22Rv1 (cell line): ENCODE measurements around the gene CCDC86.

Source experiments
- ZFX ChIP-seq: fragments of 450-650 bp; IDR thresholded peaks from 2 replicates; pipeline ENCODE4 v1.6.1; 2017; ENCODE audit warnings: antibody characterized with exemption, borderline replicate concordance
- TF ChIP-seq, protein P1 (sequence below): fragments of 450-650 bp; IDR thresholded peaks from 2 replicates; pipeline ENCODE4 v1.5.1; 2017; ENCODE audit warnings: mild to moderate bottlenecking

DNA sequence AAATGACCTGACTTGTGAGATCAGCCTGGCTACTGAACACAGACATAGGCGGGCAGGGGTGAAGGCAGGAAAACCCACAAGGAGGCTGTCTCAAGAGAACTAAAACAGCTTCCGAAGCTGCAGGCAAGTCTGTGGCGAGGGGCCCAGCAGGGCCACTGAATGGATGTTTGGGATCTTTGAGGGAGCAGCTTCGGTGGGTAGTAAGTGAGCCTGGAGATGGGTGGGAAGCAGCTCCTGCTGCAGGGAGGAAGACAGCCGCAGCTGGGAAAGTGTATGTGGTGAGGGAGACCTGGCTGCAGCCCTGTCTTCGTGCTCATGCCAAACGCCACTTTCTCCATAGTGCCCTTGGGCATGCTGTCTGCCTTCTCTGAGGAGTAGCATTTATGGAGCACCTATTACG, 3.4 kb downstream of the CCDC86 start:
- TF ChIP-seq, protein P1, sequence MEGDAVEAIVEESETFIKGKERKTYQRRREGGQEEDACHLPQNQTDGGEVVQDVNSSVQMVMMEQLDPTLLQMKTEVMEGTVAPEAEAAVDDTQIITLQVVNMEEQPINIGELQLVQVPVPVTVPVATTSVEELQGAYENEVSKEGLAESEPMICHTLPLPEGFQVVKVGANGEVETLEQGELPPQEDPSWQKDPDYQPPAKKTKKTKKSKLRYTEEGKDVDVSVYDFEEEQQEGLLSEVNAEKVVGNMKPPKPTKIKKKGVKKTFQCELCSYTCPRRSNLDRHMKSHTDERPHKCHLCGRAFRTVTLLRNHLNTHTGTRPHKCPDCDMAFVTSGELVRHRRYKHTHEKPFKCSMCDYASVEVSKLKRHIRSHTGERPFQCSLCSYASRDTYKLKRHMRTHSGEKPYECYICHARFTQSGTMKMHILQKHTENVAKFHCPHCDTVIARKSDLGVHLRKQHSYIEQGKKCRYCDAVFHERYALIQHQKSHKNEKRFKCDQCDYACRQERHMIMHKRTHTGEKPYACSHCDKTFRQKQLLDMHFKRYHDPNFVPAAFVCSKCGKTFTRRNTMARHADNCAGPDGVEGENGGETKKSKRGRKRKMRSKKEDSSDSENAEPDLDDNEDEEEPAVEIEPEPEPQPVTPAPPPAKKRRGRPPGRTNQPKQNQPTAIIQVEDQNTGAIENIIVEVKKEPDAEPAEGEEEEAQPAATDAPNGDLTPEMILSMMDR: no peak
- no peak for TF ChIP-seq ZFX
